Measurements from ENCODE around the gene GBP2. TPM values are rescaled to one million over a fixed set of nuclear protein-coding genes. Genes with fewer than 3 reads are reported as not detected.

The GBP2 gene
- total RNA-seq, 1 experiment from 2014 or later: 2.1 TPM

DNA sequence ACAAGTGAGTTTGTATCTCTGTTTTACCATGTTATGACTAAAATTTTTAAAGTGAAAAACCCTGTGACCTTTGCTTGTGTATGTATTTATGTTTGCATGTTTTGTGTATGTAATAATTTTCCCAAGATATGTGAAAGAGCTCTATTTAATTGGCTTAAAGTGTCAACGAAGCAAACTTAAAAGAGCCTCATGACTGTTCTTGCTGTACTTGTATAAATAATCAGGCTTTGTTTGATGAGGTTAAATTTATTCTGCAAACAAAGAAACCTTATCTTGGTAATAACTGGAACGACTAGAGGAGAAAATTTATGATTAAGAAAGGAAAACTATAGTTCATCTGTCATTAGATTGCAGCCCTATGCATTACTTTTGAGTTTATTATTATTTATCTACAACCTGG lies 43.3 kb upstream of the GBP2 start:
- ATAC-seq: peak; percentile 31; the same call in 1 of the 2 replicates
- no peak overlapping the region for H2AFZ ChIP-seq (ENCODE audit: low read length)
- H3K4me2 ChIP-seq (ENCODE audit: low read length): no peak overlapping the region
- no peaks in the 10 kb centered on the region for H3F3A ChIP-seq (ENCODE audit: low read length, unreplicated experiment)
- TF ChIP-seq, protein P1, sequence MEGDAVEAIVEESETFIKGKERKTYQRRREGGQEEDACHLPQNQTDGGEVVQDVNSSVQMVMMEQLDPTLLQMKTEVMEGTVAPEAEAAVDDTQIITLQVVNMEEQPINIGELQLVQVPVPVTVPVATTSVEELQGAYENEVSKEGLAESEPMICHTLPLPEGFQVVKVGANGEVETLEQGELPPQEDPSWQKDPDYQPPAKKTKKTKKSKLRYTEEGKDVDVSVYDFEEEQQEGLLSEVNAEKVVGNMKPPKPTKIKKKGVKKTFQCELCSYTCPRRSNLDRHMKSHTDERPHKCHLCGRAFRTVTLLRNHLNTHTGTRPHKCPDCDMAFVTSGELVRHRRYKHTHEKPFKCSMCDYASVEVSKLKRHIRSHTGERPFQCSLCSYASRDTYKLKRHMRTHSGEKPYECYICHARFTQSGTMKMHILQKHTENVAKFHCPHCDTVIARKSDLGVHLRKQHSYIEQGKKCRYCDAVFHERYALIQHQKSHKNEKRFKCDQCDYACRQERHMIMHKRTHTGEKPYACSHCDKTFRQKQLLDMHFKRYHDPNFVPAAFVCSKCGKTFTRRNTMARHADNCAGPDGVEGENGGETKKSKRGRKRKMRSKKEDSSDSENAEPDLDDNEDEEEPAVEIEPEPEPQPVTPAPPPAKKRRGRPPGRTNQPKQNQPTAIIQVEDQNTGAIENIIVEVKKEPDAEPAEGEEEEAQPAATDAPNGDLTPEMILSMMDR (conservative IDR thresholded peaks at IDR 0.05; ENCODE audit: low read depth, low read length): no peak
- no peak for TF ChIP-seq EZH2phosphoT487 (IDR thresholded peaks at IDR 0.05; ENCODE audit: borderline replicate concordance, low read length)
- TF ChIP-seq EZH2 (IDR thresholded peaks at IDR 0.05; ENCODE audit: low read length, unreplicated experiment): no peak
- no TSS peak for BruUV-seq (replicated peaks)
- no peak overlapping the region for H3K27ac ChIP-seq (ENCODE audit: low read length)
- no peaks in the 10 kb centered on the region for H3K27me3 ChIP-seq (ENCODE audit: low read length)
- no peaks in the 10 kb centered on the region for H3K36me3 ChIP-seq (ENCODE audit: low read depth, low read length)
- POLR2A ChIA-PET (ENCODE audit: unreplicated experiment): no interaction called here
- no peak for DNase-seq
- CTCF ChIA-PET: no interaction called here
- H3K79me2 ChIP-seq (ENCODE audit: low read length): no peaks in the 10 kb centered on the region
- H3K9me3 ChIP-seq (ENCODE audit: low read length): no peaks in the 10 kb centered on the region
- intact Hi-C loops (cut with micrococcal nuclease): no loop called here
- H3K9me2 ChIP-seq (replicated peaks; ENCODE audit: low read length): no peaks in the 10 kb centered on the region
- H4K20me1 ChIP-seq (ENCODE audit: low read length): no peaks in the 10 kb centered on the region
- no peak overlapping the region for H3K9ac ChIP-seq (ENCODE audit: low read length)
- no peaks in the 10 kb centered on the region for H3K4me1 ChIP-seq (ENCODE audit: insufficient read depth, low read length)
- H3K4me3 ChIP-seq (ENCODE audit: low read length): no peak overlapping the region

DNA sequence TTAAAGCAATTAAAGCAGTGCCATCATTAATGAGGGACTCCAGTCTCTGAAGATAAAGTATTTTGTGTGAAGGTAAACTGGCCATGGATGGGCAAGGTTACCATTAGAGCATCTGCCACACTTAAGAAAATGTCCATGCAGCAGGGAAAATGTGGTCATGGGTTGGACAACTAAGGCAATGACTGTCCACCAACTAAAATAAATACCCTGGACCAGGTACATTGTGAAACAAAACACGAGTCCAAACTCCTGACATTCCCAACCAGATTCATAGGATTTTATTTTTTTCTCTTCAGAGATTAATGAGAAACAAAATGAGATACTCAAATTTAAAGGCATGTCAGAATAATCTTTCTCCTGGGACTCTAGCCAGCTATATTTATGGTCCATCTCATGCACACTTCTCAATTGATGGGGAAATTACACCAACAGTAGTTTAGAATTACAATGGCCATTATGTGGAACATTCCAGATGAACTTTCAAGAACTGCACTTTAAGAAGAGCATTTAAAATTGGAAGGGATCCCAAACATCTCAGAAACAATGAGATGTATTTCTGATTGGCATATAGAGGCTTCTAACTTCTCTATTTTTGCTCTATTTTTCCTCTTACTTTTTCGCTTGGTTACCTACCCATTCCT lies 41.8 kb upstream of the GBP2 start:
- CTCF ChIA-PET: no interaction called here

More for the DNA sequence above, 41.8 kb upstream of the GBP2 start:
- Histone ChIP-seq H3K4me3 (ENCODE audit: low read length) (no peak overlapping the region), H3K4me1 (ENCODE audit: insufficient read depth, low read length) (no peaks in the 10 kb centered on the region), H3K36me3 (ENCODE audit: low read depth, low read length) (no peaks in the 10 kb centered on the region), H3K27me3 (ENCODE audit: low read length) (no peaks in the 10 kb centered on the region), H3F3A (ENCODE audit: low read length, unreplicated experiment) (no peaks in the 10 kb centered on the region), H3K9ac (ENCODE audit: low read length) (no peak overlapping the region), H3K9me3 (ENCODE audit: low read length) (no peaks in the 10 kb centered on the region), H3K79me2 (ENCODE audit: low read length) (no peaks in the 10 kb centered on the region), H3K4me2 (ENCODE audit: low read length) (no peak overlapping the region), H4K20me1 (ENCODE audit: low read length) (no peaks in the 10 kb centered on the region), H3K27ac (ENCODE audit: low read length) (no peak overlapping the region), H3K9me2 (replicated peaks; ENCODE audit: low read length) (no peaks in the 10 kb centered on the region), H2AFZ (ENCODE audit: low read length) (no peak overlapping the region)
- DNase-seq (no peak), ATAC-seq (no peak)
- intact Hi-C loops (cut with micrococcal nuclease): no loop called here
- no peak for TF ChIP-seq EZH2 (IDR thresholded peaks at IDR 0.05; ENCODE audit: low read length, unreplicated experiment)
- TF ChIP-seq, protein P1 (conservative IDR thresholded peaks at IDR 0.05; ENCODE audit: low read depth, low read length): no peak
- TF ChIP-seq EZH2phosphoT487 (IDR thresholded peaks at IDR 0.05; ENCODE audit: borderline replicate concordance, low read length): no peak
- BruUV-seq (replicated peaks): no TSS peak
- POLR2A ChIA-PET (ENCODE audit: unreplicated experiment): interaction anchor here (0.6 kb wide), 1 partner anchor 103 kb away, joined by 3 read pairs; the partner anchor contains the start of gene GBP1

All from PC-3 (cell line).